GM12891 (cell line): ENCODE results near the gene UFSP2.

Experiments used
- POLR2A ChIP-seq: IDR thresholded peaks from 2 replicates; pipeline ENCODE4 v1.6.1; 2011; ENCODE audit warnings: low read depth, low read length, control low read depth
- POLR2AphosphoS5 ChIP-seq: IDR thresholded peaks from 2 replicates; pipeline ENCODE4 v1.6.1; 2011; ENCODE audit warnings: low read depth, low read length, control low read depth
- POU2F2 ChIP-seq: IDR thresholded peaks from 2 replicates; pipeline ENCODE4 v1.6.1; 2011; ENCODE audit warnings: low read depth, mild to moderate bottlenecking, control low read depth, low read length, moderate library complexity
- SPI1 ChIP-seq: IDR thresholded peaks from 2 replicates; pipeline ENCODE4 v1.6.1; 2011; ENCODE audit warnings: low read depth, low read length, control low read depth
- TAF1 ChIP-seq: IDR thresholded peaks from 2 replicates; pipeline ENCODE4 v1.6.1; 2011; ENCODE audit warnings: low read depth, low read length, control low read depth

DNA sequence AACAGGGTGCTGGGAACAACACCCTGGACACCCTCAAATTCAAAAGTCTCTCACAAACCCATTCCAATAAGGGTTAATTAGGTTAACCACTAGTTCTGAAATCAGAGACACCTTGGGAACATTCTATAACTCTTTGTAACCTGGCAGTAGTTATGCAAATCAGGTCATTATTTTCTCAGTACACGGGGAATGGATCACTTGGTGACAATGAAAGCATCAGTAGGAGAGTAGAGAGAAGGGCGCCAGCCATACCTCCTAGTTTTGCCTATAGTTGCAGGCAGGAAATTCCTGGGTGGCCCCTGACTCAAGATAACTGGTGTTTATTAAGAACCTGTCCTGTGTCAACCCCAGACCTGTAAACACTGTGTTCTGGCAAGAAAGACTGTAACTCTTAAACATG, 43.2 kb upstream of the UFSP2 start:
- no peak for TF ChIP-seq POLR2A
- no peak for TF ChIP-seq TAF1
- TF ChIP-seq POLR2AphosphoS5: no peak
- TF ChIP-seq SPI1: no peak
- TF ChIP-seq POU2F2: no peak
